ENCODE measurements around the gene ZCCHC14.
"Not testable (repeated sequence)": the region's sequence is repeated elsewhere in the genome, so short reads cannot be mapped to it uniquely, and the experiment has no call there.

ZCCHC14 gene

DNA sequence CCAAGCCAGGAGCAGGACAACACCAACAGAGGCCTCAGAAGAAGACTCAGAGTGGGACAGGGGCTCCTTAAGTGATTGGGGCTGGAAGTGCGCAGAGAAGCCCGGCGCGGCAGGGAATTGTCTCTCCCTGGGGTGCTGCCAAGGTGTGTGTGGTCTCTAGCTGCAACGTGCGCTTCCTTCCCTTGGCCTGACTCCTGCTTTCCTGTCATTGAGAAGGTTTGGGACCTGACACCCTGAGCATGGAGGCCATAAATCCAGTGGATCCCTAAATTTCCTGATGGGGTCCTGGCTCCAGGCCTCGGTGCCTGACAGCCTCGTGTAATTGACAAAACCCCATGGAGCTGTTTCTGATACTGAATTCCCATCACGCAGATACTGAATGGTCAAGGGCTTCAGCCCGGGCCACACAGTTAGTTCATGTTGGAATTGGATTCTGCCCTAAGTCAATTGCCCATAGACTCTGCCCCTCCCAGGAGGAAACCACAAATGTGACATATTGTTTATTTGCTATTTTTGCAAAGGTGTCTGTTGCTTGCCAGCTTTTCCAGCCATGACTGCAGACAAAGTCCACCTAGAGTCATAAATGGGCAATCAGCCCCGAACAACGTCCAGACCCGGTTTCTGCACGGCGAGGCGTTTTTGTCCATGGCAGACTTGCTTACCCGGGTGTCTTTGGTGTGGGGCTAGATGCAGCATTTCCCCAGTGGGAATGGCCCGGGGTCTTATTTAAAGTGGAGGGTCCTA is 4.4 kb upstream of the ZCCHC14 start:
- DNase-seq (ENCODE audit: low read depth), result not testable (repeated sequence)

DNA sequence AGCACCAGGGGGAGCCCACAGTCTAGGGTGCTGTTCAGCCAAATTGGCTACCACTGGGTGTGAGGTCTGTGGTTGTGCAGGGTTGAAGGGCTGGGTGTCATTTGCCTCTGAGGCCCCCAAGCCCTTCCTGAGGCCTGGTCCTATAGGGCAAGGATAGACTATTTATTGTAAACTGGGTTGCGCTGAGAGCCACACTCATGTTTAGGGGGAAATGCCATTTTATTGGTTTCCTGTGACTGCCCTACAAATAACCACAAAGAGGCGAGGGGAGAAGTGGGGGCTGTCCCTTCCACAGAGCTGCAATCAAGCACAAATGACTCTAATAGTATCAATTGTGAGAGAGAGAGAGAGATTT is 3.6 kb upstream of the ZCCHC14 start:
- DNase-seq (ENCODE audit: low read depth), result no peak

DNA sequence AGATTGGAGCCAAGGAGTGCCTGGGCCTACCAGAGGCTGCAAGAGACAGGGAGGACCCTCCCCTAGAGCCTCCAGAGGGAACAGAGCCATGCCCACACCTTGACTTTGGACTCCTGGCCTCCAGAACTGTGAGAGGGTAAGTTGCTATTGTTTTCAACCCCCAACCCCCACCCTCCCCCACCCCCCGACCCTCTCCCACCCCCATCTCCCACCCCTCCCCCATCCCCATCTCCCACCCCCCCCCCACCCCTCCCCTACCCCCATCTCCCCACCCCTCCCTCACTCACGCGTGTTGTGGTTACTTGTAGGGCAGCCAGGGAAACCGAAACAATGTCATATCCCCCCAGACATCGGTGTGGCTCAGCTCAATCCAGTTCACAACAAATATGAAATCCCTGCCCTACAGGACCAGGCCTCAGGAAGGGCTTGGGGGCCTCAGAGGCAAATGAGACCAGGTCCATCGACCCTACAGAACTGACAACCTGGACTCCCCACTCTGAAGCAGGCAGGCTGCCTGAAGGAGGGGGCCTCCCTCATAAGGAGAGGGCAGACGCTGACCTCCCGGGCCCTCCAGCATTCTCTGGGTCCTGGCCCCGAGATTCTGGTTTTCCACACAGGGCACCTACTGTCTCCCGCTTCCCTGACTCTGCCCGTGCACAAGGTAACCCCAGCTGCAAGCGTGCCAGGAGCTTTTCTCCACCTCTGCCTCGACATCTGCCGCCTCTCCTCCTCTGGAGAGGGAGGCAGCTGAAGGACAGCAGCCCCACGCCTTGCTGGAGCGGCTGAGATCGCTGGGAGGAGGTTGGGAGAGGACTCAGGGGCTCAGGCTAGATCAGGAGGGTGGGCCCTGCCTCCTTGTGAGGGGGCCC is 3.0 kb upstream of the ZCCHC14 start:
- DNase-seq (ENCODE audit: low read depth), result no peak

DNA sequence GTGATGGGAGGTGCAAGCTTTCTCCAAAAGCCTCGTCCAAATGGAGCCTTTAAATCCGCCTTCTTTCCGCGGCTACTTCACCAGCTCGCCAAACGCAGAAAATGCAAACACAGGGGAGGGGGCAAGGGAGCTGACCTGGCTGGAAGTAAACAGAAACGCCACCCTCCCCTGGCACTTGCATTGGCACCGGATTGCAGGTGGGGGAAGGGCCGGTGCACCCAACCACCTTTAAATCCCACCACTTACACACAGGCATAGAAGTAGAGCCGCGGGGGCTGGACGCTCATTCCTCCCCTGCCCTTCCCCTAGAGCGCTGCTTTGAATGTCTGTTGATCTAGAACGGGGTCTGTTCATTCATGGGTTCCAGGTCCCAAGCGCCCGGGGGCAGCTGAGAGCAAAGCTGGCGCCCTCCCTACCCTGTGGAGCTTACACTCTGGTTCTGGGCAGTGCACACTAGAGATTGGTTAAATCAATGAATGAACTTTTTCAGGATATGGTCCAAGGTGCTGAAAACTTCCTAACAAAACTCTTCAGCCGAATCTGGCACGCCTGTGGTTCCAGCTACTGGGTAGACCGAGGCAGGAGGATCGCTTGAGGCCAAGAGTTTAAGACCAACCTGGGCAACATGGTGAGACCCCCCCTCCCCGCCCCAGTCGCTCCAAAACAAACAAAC is 920 bp upstream of the ZCCHC14 start:
- no peak for DNase-seq (ENCODE audit: low read depth)

DNA sequence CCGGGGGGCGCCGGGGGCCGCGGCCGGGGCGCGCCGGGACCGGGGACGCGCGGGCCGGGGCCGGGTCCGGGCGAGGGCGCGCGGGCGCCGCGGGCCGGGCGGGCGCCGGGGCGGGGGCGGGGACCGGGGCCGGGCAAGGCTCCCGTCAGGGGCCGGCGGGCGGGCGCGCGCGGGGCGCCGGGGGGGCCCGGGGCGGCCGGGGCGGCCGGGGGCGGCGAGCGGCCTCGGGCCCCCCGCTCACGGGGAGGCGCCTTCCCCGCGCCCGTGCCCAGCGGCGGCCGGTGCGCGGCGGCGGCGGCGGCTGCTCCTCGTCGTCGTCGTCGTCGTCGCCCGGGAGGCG is 563 bp downstream of the ZCCHC14 start:
- no peak for DNase-seq (ENCODE audit: low read depth)

DNA sequence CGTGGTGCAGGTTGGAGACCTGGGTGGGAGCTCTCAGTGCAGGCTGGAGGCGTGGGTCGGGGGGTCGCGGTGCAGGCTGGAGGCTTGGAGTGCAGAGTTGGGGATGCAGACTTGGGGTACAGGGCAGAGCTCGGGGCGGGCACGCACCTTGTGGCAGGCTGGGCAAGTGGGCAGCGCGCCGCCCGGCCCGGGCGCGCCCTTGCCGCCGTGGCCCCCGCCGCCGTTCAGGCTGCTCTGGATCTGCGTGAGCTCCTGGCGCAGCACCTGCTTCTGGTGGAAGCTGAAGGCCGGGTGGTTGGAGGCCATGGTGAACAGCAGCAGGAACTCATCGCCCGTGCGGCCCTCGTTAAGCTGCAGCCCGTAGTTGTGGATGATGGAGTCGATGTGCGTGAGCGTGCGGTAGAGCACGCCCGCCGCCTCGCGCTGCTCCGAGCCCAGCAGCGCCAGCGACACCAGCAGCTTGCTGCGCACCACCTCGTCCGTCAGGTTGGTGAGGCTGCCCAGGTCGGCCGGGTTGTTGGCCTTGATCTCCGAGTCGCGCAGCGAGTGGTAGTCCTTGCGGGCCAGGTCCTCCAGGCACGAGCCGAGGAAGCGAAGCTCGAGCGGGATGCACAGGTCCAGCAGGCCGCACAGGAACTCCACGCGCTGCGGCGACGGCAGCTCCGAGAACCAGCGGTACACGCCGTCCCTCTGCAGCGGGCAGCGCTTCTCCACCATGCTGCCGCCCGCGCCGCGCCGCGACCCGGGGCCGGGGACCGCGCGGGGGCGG is 1.1 kb downstream of the ZCCHC14 start:
- DNase-seq (ENCODE audit: low read depth), result no peak

DNA sequence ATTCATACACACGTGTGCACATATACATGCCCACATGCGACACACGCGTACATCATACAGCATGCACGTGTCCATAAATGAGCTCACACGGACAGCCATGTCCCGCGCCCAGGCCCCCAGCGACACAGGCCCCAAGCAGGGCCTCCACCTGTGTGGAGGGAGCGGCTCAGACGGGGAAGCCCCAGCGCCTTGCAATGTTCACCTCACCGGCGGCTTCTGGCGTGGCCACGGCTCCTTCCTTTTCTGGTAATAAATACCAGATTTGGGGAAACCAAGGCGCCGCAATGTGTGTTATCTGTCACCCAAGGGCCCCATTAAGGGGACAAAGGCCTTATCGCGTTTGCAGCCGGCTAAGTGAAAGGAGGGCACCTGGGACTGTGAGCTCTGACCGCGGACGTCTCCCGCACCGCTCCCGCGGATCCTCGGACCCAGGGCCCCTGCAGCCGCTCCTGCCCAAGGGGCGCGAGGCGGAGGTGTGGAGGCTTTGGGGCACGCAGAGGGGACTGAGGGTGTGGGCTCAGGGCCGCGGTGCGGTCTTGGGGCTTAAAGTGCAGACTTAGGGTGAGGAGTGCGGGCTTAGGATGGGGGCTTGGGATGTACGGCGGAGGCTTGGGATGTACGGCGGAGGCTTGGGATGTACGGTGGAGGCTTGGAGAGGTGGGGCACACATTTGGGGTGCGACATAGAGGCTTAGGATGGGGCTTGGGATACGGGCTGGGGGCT is 1.9 kb downstream of the ZCCHC14 start:
- not testable (repeated sequence) for DNase-seq (ENCODE audit: low read depth)

DNA sequence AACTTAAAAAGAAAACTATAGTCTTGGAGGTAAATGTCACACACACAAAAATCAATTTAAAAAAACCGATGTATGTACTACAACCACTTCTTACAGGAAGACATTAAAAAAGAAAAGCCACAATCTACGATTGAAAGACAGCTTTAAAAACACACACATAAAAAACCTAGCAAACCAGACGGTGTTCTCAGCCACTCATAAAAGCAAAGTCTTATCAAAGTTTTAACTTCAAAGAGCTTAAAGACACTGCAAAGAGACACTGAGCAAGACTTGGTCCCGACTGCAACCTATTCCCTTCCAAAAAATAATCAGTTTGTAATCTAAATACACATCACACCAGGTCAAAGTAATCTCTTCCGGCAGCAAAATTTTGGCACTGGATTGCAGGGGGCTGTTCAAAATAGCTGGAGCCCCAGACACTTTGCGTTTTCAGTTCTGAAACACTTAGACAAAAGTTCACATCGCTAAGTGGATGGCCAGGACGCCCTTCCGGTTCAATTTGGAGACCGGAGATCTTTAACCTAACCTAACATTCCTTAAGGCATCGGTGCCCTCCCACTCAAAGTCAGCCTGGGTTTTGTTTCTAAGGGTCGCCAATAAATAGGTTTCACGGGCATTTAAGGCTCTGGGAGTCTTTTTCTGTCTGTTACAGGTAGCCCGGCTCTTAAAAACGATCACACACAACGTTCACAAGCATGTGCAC is 2.6 kb downstream of the ZCCHC14 start:
- no peak for DNase-seq (ENCODE audit: low read depth)

DNA sequence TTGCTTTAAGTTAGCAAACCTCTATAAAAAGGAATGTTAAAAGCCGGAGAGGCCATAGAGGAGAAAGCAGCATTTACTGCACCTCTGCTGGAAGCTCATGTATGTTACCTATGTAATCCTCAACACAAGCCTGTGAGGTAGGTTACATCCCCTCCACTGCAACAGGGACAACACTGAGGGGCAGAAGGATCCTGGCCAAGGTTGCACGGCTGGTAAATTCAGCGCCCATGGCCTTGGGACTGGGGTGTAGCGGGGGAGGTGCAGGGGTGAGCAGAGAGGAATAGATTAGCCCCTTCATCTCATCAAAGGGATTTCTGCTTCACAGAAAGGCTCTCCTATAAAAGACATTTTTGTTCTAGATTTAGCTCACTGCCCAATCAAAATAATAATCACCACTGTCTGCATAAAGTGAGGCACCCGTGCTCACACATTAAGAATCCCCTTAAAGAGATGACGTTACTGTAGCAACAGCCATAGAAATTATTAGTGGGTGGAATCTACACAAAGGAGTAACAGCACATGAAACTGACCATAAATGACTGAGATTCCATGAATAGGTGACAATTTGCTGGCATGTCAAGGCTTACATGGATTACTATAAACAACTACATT is 3.3 kb downstream of the ZCCHC14 start:
- no peak for DNase-seq (ENCODE audit: low read depth)

DNA sequence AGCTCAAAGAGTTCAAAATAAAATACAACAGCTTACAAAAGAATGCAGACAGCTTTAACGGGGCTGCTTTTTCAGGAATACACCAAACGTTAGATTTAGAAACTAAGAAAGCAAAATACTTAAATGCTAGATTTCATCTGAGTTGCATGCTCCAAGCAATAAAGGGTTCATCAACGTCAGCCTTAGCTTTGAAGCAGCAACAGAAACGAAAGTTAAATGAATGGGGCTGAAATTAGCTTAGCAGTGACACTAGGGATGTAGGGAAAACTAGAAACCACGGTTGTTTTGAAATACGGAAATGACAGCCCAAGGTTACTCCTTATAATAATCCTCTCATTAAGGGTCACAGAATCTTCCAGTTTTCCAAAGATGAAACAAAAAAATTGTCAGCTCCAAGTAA is 3.9 kb downstream of the ZCCHC14 start:
- DNase-seq (ENCODE audit: low read depth), result not testable (repeated sequence)

DNA sequence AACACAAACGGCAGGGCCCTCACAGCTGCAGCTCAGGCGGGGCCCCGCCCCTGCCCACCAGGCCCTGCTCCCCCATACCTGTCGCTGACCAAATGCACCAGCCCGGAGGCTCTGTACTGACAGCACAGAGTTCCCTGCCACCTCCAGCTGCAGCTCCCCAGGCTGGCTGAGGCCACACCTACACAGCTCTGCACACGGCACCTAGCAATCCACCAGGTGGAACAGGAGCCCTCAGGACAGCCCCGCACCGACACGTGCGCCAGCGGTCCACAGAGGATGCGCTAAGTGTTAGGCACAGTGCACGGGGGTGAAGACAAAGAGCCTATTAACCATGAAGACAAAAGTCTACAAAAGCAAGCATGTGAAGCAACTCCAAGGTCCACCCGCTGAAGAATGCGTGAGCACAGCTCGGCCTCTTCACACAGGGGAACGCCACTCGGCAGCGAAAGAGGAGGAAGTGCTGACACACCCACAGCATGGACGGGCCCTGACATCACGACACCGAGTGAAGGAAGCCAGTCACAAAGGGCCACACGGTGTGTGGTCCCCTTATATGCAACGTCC is 5.4 kb downstream of the ZCCHC14 start:
- no peak for DNase-seq (ENCODE audit: low read depth)

DNA sequence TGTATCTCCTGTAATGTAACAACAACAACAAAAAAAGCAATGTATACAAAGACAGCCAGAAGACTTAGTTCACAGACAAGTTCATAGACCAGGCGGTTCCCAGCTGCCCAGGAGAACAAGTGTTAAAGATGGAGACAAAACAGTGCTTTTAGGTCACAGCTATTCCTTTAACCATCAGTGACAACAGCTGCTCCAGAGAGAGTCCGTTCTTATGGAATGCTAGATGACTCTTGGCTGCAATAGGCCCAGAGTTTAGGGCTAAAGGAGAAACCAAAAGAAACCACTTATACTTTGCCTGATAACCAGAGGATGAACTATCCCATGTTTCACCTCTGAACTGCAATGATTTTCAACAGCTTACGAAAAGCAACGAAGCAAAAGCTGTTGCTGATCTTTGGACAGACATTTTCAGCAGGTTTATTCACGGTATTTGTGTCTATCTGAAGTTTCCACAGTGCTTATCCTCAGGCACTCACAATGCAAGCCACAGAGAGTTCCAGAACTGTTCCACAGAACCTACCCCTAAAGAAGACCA is 6.0 kb downstream of the ZCCHC14 start:
- no peak for DNase-seq (ENCODE audit: low read depth)

DNA sequence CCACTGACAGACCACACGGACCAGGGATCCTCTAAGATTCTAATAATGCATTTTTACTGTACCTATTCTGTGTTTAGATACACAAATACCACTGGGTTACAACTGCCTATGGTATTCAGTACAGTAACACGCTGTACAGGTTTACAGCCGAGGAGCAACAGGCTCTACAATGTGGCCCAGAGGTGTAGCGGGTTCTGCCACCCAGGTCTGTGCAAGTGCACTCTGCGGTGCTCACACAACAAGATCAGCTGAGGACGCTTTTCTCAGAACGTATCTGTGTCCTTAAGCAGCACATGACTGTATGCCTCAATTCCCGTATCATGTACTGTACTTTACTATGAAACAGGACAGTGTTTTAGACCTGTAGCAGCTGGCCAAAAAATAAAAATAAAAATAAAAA is 6.5 kb downstream of the ZCCHC14 start:
- DNase-seq (ENCODE audit: low read depth), result no peak

DNA sequence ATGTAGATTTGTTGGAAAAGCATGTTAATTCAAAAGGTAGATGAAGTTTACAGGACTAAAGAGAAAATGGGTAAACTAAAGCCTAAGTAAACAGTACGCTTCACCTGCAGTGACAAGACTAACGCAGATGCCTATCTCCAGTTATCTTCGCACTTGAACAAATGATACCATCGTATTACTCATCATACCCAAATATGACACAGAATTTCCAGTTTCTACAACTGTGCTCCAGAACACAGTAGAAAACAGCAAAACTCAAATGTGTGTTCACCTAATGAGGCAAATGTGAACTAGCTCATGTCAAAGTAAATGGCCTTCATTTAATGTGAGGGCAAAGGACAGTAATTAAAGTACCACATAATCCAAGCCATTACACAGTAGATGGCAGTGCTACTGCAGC is 7.0 kb downstream of the ZCCHC14 start:
- not testable (repeated sequence) for DNase-seq (ENCODE audit: low read depth)

DNA sequence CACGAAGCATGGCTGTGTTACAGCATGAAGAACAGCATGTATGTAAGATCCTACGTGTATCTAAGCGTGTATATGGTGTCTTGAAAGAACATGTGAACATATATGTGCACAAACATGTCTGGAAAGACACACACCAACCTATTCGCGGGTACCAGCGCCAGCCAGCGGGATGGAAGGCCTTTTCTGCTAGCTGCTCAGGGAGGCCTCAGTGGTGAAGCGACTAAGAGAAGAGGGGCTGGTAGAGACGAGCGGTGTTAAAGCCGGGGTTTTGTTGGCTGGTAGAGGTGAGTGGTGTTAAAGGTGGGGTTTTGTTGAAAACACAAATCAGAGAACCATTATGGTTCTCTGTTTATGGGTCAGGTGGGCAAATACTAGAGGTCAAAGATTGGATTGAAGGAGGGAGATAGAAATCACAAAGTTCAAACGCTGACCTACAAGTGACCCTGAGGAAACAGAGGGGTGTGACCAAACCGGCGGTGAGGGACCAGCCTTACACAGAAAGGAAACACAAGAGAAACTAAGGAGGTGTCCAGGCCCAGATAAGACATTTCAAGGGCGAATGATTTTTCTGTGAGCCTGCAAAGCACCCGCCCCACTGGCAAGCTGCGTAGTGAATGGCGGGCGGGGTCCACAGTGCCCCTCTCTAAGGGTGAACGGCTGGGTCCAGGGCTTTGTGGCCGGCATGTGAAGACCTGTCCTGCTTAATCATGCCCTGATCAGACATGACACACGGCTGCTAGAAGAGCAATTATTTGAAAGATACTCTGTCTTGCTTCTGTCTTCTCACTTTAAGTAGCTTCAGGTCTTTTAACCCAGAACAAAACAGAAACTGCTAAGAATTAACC is 8.1 kb downstream of the ZCCHC14 start:
- DNase-seq (ENCODE audit: low read depth), result no peak

DNA sequence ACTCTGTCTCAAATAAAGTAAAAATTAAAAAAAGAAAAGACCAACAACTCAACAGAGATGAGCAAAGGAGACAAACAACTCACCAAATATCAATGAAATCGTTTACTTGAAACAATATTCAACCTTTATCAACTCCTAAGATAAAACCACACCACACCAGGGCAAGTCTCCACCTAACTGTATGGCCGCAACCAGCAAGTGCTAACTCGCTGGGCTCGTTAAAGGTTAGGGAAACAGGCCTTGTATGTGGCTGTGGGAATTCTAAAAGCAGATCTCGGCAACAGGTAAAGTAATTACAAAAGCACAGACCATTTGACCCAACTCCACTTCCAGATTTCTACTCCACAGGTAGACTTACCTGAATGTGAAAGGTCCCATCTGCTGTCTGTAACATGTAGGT is 9.3 kb downstream of the ZCCHC14 start:
- no peak for DNase-seq (ENCODE audit: low read depth)

DNA sequence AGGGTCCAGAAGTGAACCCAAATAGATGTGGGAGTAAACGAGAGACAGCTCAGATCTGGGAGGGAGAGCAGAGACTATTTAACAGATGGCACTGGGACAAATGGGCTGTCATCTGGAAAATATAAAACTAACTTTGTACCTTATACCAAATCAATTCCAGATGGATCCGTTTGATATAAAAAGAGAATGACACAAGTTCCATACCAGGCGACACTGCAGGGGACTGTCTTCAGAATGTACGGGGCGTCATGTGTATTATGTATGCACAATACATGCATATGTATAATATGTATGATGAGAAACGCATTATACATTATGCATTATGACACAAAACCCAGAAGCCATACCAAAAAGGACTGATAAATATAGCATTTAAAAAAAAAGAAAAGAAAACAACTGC is 10.2 kb downstream of the ZCCHC14 start:
- DNase-seq (ENCODE audit: low read depth), result not testable (repeated sequence)

DNA sequence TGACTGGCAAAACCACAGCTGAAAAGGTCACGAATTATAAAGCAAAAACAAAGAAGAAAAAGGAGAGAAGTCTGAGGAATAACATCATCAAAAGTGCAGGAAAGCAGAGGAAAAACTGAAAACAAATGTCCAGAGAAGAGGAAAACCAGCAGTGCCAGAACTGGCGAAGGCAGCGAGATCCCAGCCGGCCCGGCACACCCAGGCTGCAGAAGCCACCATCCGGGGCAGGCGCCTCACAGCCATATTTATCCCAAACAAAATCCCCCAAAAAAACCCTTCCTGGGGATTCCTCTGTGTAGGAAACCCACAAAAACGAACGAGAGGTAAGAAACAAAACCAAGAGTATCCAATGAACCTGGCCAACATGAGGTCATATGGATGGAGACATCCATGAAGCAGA is 10.6 kb downstream of the ZCCHC14 start:
- DNase-seq (ENCODE audit: low read depth), result no peak

DNA sequence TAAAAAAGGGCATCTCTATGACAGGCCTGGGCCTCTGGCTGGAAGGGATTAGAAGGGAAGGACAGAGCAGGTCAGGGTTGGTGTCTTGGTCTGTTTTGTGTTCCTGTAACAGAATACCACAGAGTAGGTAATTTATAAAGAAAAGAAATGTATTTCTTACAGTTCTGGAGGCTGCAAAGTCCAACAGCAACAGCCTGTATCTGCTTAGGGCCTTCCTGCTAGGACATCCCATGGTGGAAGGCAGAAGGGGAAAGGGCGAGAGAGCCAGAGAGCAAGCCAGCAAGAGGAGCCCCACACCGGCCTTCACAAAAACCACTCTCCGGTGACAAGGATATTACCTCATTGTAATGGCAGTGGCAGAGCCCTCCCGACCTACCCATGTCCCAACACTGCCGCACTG is 11.1 kb downstream of the ZCCHC14 start:
- not testable (repeated sequence) for DNase-seq (ENCODE audit: low read depth)
